GM12878 (cell line): ENCODE results near the gene KCNB1. TPM values are rescaled to one million over a fixed set of nuclear protein-coding genes. Genes with fewer than 3 reads are reported as not detected.

Source experiments
- ATAC-seq: fragments of 200-7000 bp; cut with Tn5 transposase; 3 replicates; pipeline ENCODE4 v1.9.1; 2020; ENCODE audit warnings: mild to moderate bottlenecking, moderate library complexity
- BruUV-seq: library from RNA; stranded (reverse); fragments of 400-500 nt; replicated peaks from 2 replicates; lab custom pipeline; 2021; lab: Mats Ljungman, UMichigan
- CTCF ChIA-PET: fragments of 300-600 bp; sonication (Branson Sonifier 250); formaldehyde crosslinking; extraction: SDS; loops from one replicate; lab custom pipeline; 2021; ENCODE audit warnings: inconsistent platforms; lab: Yijun Ruan, JAX
- POLR2A ChIA-PET: fragments of 350-600 bp; formaldehyde crosslinking; extraction: SDS; loops from one replicate; lab custom pipeline; 2021; ENCODE audit warnings: inconsistent platforms; lab: Charles Lee
- RAD21 ChIA-PET: fragments of 300-600 bp; sonication (Branson Sonifier 250); formaldehyde crosslinking; loops from one replicate; lab custom pipeline; 2023; ENCODE audit warnings: antibody characterized with exemption; ENCODE audit not compliant: unreplicated experiment; lab: Charles Lee
- SMC1A ChIA-PET: fragments of 300-600 bp; sonication (Branson Sonifier 250); formaldehyde crosslinking; loops from one replicate; lab custom pipeline; 2023; ENCODE audit not compliant: unreplicated experiment, uncharacterized antibody; lab: Charles Lee
- DNase-seq: peaks from one replicate; pipeline ENCODE4 v3.0.0-alpha.2; 2011; ENCODE audit warnings: low read depth, low spot score
- FAIRE-seq: peaks from 3 replicates; lab custom pipeline; 2011; peaks lifted over from hg19 to GRCh38; lab: Jason Lieb, UNC
- H2AFZ ChIP-seq: 2 replicates; pipeline ENCODE4 v1.6.0; 2011; ENCODE audit warnings: low read depth, low read length, control low read depth; ENCODE audit not compliant: control insufficient read depth
- H3K27ac ChIP-seq: 2 replicates; pipeline ENCODE4 v1.5.1; 2011; ENCODE audit warnings: control low read depth; ENCODE audit not compliant: control insufficient read depth, insufficient read depth
- H3K27me3 ChIP-seq, 2 experiments: replicated peaks in 1 of 2; 2 replicates each; pipeline versions ENCODE4 v1.6.0 to v1.6.1; 2011; ENCODE audit warnings: low read length in 1 of 2; ENCODE audit not compliant: control insufficient read depth in 2 of 2, insufficient read depth in 2 of 2
- H3K36me3 ChIP-seq, 2 experiments: 2 replicates each; pipeline ENCODE4 v1.5.1; 2011; ENCODE audit warnings: low read length in 1 of 2; ENCODE audit not compliant: control insufficient read depth in 2 of 2, insufficient read depth in 2 of 2
- H3K4me1 ChIP-seq: 2 replicates; pipeline ENCODE4 v1.6.1; 2011; ENCODE audit warnings: mild to moderate bottlenecking, low read length, moderate library complexity, mixed read lengths; ENCODE audit not compliant: control insufficient read depth, insufficient read depth
- H3K4me2 ChIP-seq: 2 replicates; pipeline ENCODE4 v1.6.0; 2011; ENCODE audit warnings: control low read depth; ENCODE audit not compliant: control insufficient read depth, insufficient read depth
- H3K4me3 ChIP-seq: fragments of 200-600 bp; sonication (generic); 2 replicates; pipeline ENCODE4 v1.5.1; 2016
- H3K79me2 ChIP-seq: 2 replicates; pipeline ENCODE4 v1.6.0; 2011; ENCODE audit warnings: low read length; ENCODE audit not compliant: control insufficient read depth, insufficient read depth
- H3K9ac ChIP-seq: 2 replicates; pipeline ENCODE4 v1.8.0; 2011; ENCODE audit warnings: low read length, control low read depth, mixed read lengths; ENCODE audit not compliant: control insufficient read depth, insufficient read depth
- H3K9me3 ChIP-seq: replicated peaks from 3 replicates; pipeline ENCODE4 v1.5.1; 2011; ENCODE audit warnings: mild to moderate bottlenecking, low read length; ENCODE audit not compliant: control insufficient read depth, insufficient read depth
- H4K20me1 ChIP-seq: 2 replicates; pipeline ENCODE4 v1.6.0; 2011; ENCODE audit not compliant: control insufficient read depth, insufficient read depth
- ATF7 ChIP-seq: fragments of 450-650 bp; IDR thresholded peaks from 2 replicates; pipeline ENCODE4 v1.6.1; 2016; ENCODE audit warnings: low read depth, mild to moderate bottlenecking
- BHLHE40 ChIP-seq, 2 experiments: fragments of 450-650 bp in 1 of 2; IDR thresholded peaks; 2 replicates each; pipeline ENCODE4 v1.6.1; 2011 to 2017; ENCODE audit warnings: low read depth in 2 of 2, borderline replicate concordance in 1 of 2, improper control_type of control experiment in 1 of 2, low read length in 1 of 2, mild to moderate bottlenecking in 1 of 2
- CREM ChIP-seq: IDR thresholded peaks from 2 replicates; pipeline ENCODE4 v1.6.1; 2014; ENCODE audit warnings: antibody characterized with exemption, low read depth
- EP300 ChIP-seq, 2 experiments: fragments of 150-350 bp in 1 of 2; IDR thresholded peaks; 2 replicates each; pipeline ENCODE4 v1.6.1; 2011 to 2012; ENCODE audit warnings: low read depth in 2 of 2, low read length in 2 of 2, borderline replicate concordance in 1 of 2, improper control_type of control experiment in 1 of 2, inconsistent platforms in 1 of 2; ENCODE audit not compliant: control insufficient read depth in 1 of 2
- ETV6 ChIP-seq, 2 experiments: fragments of 450-650 bp in 1 of 2; IDR thresholded peaks in 1 of 2; conservative IDR thresholded peaks in 1 of 2; 2 replicates each; pipeline ENCODE4 v1.6.1; 2014; ENCODE audit warnings: antibody characterized with exemption in 1 of 2, borderline replicate concordance in 1 of 2, low read depth in 1 of 2, mild to moderate bottlenecking in 1 of 2, moderate library complexity in 1 of 2
- KDM1A ChIP-seq: fragments of 200-600 bp; sonication (generic); IDR thresholded peaks from 2 replicates; pipeline ENCODE4 v1.6.1; 2016; ENCODE audit warnings: borderline replicate concordance
- KLF5 ChIP-seq: fragments of 450-650 bp; IDR thresholded peaks from 2 replicates; pipeline ENCODE4 v1.6.1; 2014; ENCODE audit warnings: mild to moderate bottlenecking; ENCODE audit not compliant: partially characterized antibody
- MAX ChIP-seq: IDR thresholded peaks from 2 replicates; pipeline ENCODE4 v1.6.1; 2012; ENCODE audit warnings: low read depth, low read length, improper control_type of control experiment
- MEF2B ChIP-seq: fragments of 450-650 bp; IDR thresholded peaks from 2 replicates; pipeline ENCODE4 v1.6.1; 2018; ENCODE audit warnings: mild to moderate bottlenecking, moderate library complexity; ENCODE audit not compliant: partially characterized antibody, poor library complexity, severe bottlenecking
- MYB ChIP-seq: fragments of 150-350 bp; IDR thresholded peaks from 2 replicates; pipeline ENCODE4 v1.6.1; 2014; ENCODE audit warnings: mild to moderate bottlenecking, low read depth, low read length, borderline replicate concordance
- POU2F2 ChIP-seq: IDR thresholded peaks from 3 replicates; pipeline ENCODE4 v1.6.1; 2011; ENCODE audit warnings: low read depth, mild to moderate bottlenecking, low read length, borderline replicate concordance
- SIN3A ChIP-seq: IDR thresholded peaks from 2 replicates; pipeline ENCODE4 v1.6.1; 2012; ENCODE audit warnings: low read depth, low read length, improper control_type of control experiment
- SKIL ChIP-seq: fragments of 450-650 bp; IDR thresholded peaks from 2 replicates; pipeline ENCODE4 v1.6.1; 2017; ENCODE audit warnings: mild to moderate bottlenecking, low read depth, inconsistent platforms; ENCODE audit not compliant: poor library complexity, severe bottlenecking
- SREBF1 ChIP-seq: IDR thresholded peaks from 2 replicates; pipeline ENCODE4 v1.6.1; 2012; ENCODE audit warnings: mild to moderate bottlenecking, low read length
- SREBF2 ChIP-seq: IDR thresholded peaks from 2 replicates; pipeline ENCODE4 v1.6.1; 2012; ENCODE audit warnings: mild to moderate bottlenecking, low read length
- TCF12 ChIP-seq: IDR thresholded peaks from 2 replicates; pipeline ENCODE4 v1.6.1; 2011; ENCODE audit warnings: low read depth, mild to moderate bottlenecking, low read length
- ZNF687 ChIP-seq: fragments of 450-650 bp; IDR thresholded peaks from 2 replicates; pipeline ENCODE4 v1.6.1; 2017; ENCODE audit warnings: mild to moderate bottlenecking, moderate library complexity
- ZSCAN29 ChIP-seq: fragments of 450-650 bp; IDR thresholded peaks from 2 replicates; pipeline ENCODE4 v1.6.1; 2017; ENCODE audit warnings: mild to moderate bottlenecking, moderate library complexity
- WGBS: methylation state at CpG from one replicate; pipeline ENCODE4 v1.1.6; 2016; ENCODE audit warnings: low lambda C conversion rate; ENCODE audit not compliant: insufficient replicate concordance, insufficient coverage; ENCODE audit errors: missing lambda C conversion rate; 5-methylcytosine and 5-hydroxymethylcytosine counted together
- in situ Hi-C: fragments of 300-500 bp; cut with MboI; formaldehyde crosslinking; loops from 9 replicates; pipeline ENCODE4 v1.14.3; 2018; ENCODE audit warnings: mixed read lengths
- intact Hi-C: fragments of 100-400 bp; cut with micrococcal nuclease; formaldehyde crosslinking; loops from one replicate; pipeline ENCODE4 v1.14.2; 2022; ENCODE audit not compliant: unreplicated experiment
- polyA plus RNA-seq, 11 experiments: library from polyadenylated mRNA; depleted of rRNA in 4 of 11; unstranded in 6 of 11; stranded (reverse) in 5 of 11; fragments of >200 nt; fragmentation: Nextera tagmentation in 4 of 11; fragmentation: Illumina TruSeq in 1 of 11; extraction: Ambion mirVana in 4 of 11; extraction: Trizol in 1 of 11; gene quantifications; 1 replicate in 1 of 11; 2 replicates in 10 of 11; pipeline versions ENCODE4 v1.2.1 to v1.2.3, GENCODE V29; 2011 to 2016; ENCODE audit warnings: inconsistent platforms in 2 of 11, missing spikeins in 2 of 11, low read depth in 1 of 11
- total RNA-seq, 4 experiments: library from RNA; depleted of rRNA in 3 of 4; stranded (reverse); fragments of >200 nt in 3 of 4; fragmentation: Illumina TruSeq in 1 of 4; extraction: Trizol in 1 of 4; gene quantifications; 2 replicates each; pipeline versions ENCODE4 v1.2.1 to v1.2.3, GENCODE V29; 2013 to 2021

Gene KCNB1
- total and polyA plus RNA-seq, 10 of the 15 experiments (the other 5 are each of a cell fraction or from before 2014, with no cell fraction given), result 0.02 to 0.08 (median 0.03) TPM; not detected in 7

- no peak for TF ChIP-seq SKIL
- TF ChIP-seq, all 136 proteins: peak for 0
Measured at GRCh38 chr20:49406666-49407065, 75.8 kb downstream of the KCNB1 start (continued).

GRCh38 chr20:49405696-49406095 is 76.8 kb downstream of the KCNB1 start:
- no peaks in the 10 kb centered on the region for H3K9me3 ChIP-seq
- H3K27me3 ChIP-seq, result peaks cover 0 to 2% of the 10 kb centered on the region in 2 experiments; a peak in 2 of 4 replicates
- DNase-seq (no peak), ATAC-seq (no peak), FAIRE-seq (no peak)
- H3K79me2 ChIP-seq, result no peaks in the 10 kb centered on the region
- H3K4me2 ChIP-seq, result no peak overlapping the region
- intact Hi-C loops (no loop called here), in situ Hi-C loops (no loop called here)
- no peak overlapping the region for H2AFZ ChIP-seq
- no TSS peak for BruUV-seq
- H3K36me3 ChIP-seq, result no peaks in the 10 kb centered on the region
- ChIA-PET RAD21 (no interaction called here), POLR2A (no interaction called here), SMC1A (no interaction called here), CTCF (no interaction called here)
- no peaks in the 10 kb centered on the region for H4K20me1 ChIP-seq
- H3K4me3 ChIP-seq, result no peak overlapping the region
- no peak overlapping the region for H3K9ac ChIP-seq
- 27% methylated on average over 5 of the region's 5 CpGs for WGBS
- no peaks in the 10 kb centered on the region for H3K4me1 ChIP-seq
- H3K27ac ChIP-seq, result no peak overlapping the region
- no peak for TF ChIP-seq MYB
- no peak for TF ChIP-seq MEF2B
- no peak for TF ChIP-seq ETV6 (conservative IDR thresholded peaks at IDR 0.05 in 1 of 2, IDR thresholded peaks at IDR 0.05 in 1 of 2; ENCODE audit: borderline replicate concordance in 1 of 2, low read depth in 1 of 2)
- TF ChIP-seq ZNF687, result no peak
- no peak for TF ChIP-seq SREBF1
- TF ChIP-seq ATF7, result no peak
- TF ChIP-seq POU2F2, result no peak
- no peak for TF ChIP-seq ZSCAN29
- TF ChIP-seq KDM1A, result no peak
- no peak for TF ChIP-seq TCF12
- TF ChIP-seq BHLHE40 (IDR thresholded peaks at IDR 0.05; ENCODE audit: borderline replicate concordance in 1 of 2, low read depth in 2 of 2, low read length in 1 of 2), result no peak
- no peak for TF ChIP-seq SIN3A
- no peak for TF ChIP-seq CREM
- TF ChIP-seq MAX, result no peak
- TF ChIP-seq SREBF2, result no peak
- no peak for TF ChIP-seq KLF5
- TF ChIP-seq EP300 (IDR thresholded peaks at IDR 0.05; ENCODE audit: borderline replicate concordance in 1 of 2, control insufficient read depth in 1 of 2, low read depth in 2 of 2, low read length in 2 of 2), result no peak
